ENCODE measurements around the gene PKP4.

PKP4 gene

DNA sequence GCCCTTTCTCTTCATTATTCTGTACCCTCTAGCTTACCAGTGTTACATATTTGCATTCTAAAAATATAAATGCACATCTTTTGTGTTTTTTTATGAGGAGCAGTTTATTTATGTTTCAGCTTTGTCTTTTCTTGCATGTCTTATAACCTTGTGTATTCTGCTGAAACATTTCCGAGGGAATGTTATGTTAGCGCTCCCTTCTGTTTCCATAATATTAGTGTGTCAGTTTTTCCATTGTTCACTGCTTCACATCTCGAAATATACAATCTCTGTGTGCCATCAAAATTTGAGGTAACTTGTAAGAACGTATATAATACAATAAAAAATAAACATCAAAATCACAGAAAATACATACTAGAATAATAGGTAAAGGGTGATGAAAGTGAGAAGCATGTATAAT is 153.3 kb downstream of the PKP4 start:
- TF ChIP-seq, protein P1, sequence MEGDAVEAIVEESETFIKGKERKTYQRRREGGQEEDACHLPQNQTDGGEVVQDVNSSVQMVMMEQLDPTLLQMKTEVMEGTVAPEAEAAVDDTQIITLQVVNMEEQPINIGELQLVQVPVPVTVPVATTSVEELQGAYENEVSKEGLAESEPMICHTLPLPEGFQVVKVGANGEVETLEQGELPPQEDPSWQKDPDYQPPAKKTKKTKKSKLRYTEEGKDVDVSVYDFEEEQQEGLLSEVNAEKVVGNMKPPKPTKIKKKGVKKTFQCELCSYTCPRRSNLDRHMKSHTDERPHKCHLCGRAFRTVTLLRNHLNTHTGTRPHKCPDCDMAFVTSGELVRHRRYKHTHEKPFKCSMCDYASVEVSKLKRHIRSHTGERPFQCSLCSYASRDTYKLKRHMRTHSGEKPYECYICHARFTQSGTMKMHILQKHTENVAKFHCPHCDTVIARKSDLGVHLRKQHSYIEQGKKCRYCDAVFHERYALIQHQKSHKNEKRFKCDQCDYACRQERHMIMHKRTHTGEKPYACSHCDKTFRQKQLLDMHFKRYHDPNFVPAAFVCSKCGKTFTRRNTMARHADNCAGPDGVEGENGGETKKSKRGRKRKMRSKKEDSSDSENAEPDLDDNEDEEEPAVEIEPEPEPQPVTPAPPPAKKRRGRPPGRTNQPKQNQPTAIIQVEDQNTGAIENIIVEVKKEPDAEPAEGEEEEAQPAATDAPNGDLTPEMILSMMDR (conservative IDR thresholded peaks at IDR 0.05) = no peak
- no peak for TF ChIP-seq ZFX (IDR thresholded peaks at IDR 0.05)
- no peak overlapping the region for H3K27ac ChIP-seq

DNA sequence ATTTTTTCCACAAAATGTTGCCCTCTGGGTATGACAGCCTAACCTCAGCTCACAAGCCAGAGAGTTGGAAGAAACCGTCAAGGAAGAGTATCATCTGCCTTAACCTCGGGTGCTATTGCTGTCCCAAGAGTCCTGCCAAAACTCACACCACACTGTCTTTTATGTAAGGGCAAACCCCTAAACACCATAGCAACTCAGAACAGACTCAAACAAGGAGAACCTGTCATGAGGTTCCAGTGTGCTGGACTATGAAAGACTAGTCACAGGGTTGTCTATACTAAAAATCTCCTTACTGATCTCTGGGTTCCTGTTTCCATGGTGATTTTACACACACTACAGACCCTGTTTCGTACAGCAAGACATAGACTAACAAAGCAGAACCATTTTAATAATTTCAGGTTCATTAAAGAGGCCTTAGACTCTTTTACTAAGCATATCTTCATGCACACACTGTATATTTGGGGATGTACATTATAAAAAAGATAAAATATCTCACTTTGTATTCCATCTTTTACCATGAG is 159.8 kb downstream of the PKP4 start:
- TF ChIP-seq, protein P1 (conservative IDR thresholded peaks at IDR 0.05) = no peak
- TF ChIP-seq ZFX (IDR thresholded peaks at IDR 0.05) = no peak
- H3K27ac ChIP-seq = no peak overlapping the region

DNA sequence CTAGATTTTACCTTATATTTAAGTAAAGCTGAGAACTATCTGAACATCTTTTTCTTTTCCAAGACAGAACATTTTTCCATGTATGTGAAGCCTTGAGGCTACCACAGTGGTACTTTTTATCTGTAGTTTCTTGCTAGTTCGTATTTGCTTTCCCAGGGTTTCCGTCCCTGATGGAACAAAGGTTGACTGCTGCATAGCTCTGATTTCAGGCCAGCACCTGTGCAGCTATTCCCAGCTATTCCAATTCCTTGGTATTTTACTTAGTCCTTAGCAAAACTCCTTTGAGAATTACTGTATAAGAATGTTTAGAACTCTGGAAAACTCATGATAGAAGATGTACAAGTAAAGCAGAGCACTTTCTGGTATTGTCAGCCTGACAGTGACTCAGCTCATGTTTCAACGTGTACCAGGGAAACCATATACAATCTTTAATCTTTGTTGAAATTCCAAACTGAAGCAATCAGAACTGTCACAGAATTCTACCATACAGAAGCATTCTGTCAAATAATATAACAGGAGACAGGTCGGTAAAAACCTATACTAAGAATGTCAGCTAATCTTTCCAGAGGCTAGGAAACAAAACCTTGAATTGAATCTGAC is 162.2 kb downstream of the PKP4 start:
- no peak overlapping the region for H3K27ac ChIP-seq

DNA sequence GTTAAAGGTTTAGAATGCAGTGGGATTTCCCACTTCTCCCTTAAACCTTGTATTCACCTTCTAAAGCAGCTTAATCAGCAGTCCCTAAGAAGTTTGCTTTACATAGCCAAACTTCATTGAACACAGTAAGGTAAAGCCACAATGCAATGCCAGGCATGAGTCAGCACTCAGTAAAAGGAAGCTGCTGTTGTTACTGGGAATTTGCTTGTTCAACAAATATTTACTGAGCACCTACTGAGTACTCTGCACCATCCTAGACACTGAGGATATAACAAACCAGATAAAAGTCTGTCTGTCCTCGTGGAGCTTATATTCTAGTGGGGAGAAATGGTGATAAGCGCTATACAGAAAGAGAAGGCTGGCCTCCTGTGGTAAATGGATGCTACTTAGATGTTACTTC is 162.7 kb downstream of the PKP4 start:
- no peak overlapping the region for H3K27ac ChIP-seq

More for the DNA sequence above, 162.2 kb downstream of the PKP4 start:
- no peak for TF ChIP-seq ZFX (IDR thresholded peaks at IDR 0.05)
- TF ChIP-seq, protein P1 (conservative IDR thresholded peaks at IDR 0.05) = no peak

DNA sequence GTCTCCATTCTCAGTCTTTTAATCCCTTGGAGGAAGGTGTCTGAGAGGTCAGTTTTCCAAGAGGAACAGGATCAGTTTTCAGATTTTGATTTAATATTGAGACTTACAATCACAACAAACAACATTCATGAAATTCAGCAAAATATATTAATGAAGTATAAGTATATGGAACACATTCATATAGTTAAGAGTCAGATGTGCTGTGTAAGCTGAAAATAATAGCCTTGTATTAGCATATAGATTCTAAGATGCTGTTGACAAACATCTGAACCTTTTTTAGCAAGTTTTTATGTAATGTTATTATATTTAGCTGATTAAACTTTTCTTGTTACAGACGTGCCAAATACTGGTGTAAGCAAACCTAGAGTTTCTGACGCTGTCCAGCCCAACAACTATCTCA is 163.9 kb downstream of the PKP4 start:
- no peak for TF ChIP-seq ZFX (IDR thresholded peaks at IDR 0.05)
- TF ChIP-seq, protein P1 (conservative IDR thresholded peaks at IDR 0.05) = no peak
- no peak overlapping the region for H3K27ac ChIP-seq

More for the DNA sequence above, 162.7 kb downstream of the PKP4 start:
- TF ChIP-seq, protein P1 (conservative IDR thresholded peaks at IDR 0.05) = no peak
- no peak for TF ChIP-seq ZFX (IDR thresholded peaks at IDR 0.05)

DNA sequence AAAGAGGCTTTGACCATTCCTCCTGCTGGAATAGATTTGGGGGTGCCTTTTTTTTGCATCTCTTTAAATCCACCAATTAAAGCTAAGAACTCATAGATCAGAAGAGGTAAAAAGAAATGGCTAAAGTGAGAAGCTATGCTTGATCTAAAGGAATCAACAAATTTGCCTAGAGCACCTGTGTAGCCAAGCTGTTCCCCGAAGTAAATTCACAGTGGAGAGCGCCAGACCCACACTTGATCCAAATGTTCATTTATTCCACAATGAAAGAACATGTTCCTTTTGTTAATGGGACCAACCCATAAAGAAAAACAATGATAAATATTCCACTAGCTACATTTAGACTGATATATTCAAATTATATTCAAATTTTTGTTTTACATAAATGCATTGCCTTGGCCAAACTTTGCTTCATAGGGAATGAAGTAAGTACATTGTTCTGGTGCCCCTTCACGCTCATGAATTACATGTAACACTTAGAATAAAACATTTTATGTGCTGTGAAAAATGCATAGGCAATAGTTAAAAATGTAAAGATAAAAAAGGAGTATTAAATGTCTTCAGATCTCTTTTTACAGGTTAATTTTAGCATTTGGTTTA is 167.4 kb downstream of the PKP4 start:
- no peak for TF ChIP-seq ZFX (IDR thresholded peaks at IDR 0.05)
- TF ChIP-seq, protein P1 (conservative IDR thresholded peaks at IDR 0.05) = no peak
- no peak overlapping the region for H3K27ac ChIP-seq

DNA sequence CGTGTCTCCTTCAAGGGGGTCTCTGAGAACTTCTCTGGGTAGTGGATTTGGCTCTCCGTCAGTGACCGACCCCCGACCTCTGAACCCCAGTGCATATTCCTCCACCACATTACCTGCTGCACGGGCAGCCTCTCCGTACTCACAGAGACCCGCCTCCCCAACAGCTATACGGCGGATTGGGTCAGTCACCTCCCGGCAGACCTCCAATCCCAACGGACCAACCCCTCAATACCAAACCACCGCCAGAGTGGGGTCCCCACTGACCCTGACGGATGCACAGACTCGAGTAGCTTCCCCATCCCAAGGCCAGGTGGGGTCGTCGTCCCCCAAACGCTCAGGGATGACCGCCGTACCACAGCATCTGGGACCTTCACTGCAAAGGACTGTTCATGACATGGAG is 168.2 kb downstream of the PKP4 start:
- no peak for TF ChIP-seq ZFX (IDR thresholded peaks at IDR 0.05)
- TF ChIP-seq, protein P1 (conservative IDR thresholded peaks at IDR 0.05) = no peak
- H3K27ac ChIP-seq = no peak overlapping the region
